ENCODE measurements around the gene OLFML2A. TPM values are rescaled to one million over a fixed set of nuclear protein-coding genes. Genes with fewer than 3 reads are reported as not detected.
A peak's percentile ranks its signal among the peaks of the same experiment; 100 is the strongest.

Gene OLFML2A
- total and polyA plus RNA-seq, 4 donors = 0.13 to 15.9 (median 3.7) TPM

DNA sequence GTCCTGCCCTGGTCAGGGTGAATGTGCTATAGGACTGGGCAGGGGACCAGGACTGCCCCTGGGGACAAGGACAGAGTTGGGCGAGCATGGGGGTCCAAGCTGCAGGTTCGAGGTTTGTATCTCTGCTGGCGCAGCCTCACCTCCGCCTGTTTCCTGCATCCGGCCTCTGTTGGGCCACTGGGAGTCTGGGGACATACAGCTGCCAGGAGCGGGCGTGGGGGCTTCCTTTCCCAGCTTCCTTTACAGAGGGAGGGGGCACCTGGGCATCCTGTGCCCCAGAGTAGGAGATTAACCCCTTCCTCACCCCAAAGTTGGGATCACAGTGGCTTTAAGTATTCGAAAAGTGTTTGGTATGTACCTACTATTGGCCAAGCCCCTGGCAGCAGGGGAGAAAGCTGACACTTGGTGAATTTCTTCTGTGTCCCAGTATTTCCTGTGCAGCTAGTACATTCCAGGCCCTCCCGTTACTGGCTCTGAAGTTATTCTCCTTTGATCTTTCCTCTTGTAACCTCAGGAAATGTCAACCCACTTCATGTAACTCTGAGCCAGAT is 19.0 kb downstream of the OLFML2A start:
- WGBS, 2 donors = 74 to 81% methylated on average over 7 to 9 of the region's 9 CpGs
- H3K36me3 ChIP-seq (ENCODE audit: control insufficient read depth in 1 of 2, insufficient read depth in 2 of 2, low read length in 1 of 2) = no peaks in the 10 kb centered on the region
- H3K9me3 ChIP-seq (ENCODE audit: control insufficient read depth, low read length) = no peaks in the 10 kb centered on the region
- ATAC-seq (ENCODE audit: low FRiP score) (no peak), DNase-seq (no peak)
- H3K27me3 ChIP-seq (ENCODE audit: control insufficient read depth in 1 of 2, insufficient read depth in 2 of 2, low read length in 1 of 2) = no peaks in the 10 kb centered on the region
- no peak overlapping the region for H3K27ac ChIP-seq (ENCODE audit: low read depth in 1 of 2, low read length in 2 of 2)
- intact Hi-C loops (cut with DNase I) = no loop called here
- no peaks in the 10 kb centered on the region for H3K4me1 ChIP-seq (ENCODE audit: control insufficient read depth in 1 of 2, insufficient read depth in 2 of 2, low read length in 2 of 2)
- no peak overlapping the region for H3K4me3 ChIP-seq (ENCODE audit: low read length in 2 of 2)

DNA sequence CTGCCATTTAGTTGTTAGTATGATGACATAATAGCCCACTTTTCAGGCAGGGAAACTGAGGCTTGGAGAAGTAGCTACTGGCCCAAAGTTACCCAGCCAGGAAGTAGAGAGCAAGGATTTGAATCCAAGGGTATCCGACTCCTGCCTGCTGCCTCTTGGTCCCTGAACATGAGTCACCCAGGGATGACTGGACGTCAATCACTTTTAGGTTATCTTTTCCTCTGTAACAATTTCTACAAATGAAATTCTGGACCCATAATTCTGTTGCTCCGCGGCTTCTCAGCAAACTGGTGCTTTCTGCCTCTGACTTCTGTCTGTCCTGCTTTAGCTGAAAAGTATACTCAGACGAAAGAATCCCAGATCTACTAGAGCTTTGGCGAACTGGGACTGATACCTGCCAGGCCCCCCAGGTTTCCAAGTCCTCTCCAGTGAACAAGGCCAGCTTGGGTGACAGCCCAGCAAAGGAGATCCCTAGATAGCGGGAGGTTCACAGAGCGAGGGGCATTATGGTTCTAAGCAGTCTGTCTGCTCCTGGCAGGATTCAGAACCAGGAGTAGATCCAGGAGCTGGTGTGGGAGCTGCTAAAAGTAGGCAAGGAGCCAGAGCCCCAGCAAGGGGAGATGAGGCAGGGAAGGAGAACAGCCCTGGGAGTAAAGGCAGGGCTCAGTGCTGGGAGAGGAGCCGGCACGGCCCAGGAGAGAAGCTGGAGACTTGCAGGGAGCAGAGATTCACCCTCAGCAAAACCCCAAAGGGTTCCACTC is 20.6 kb downstream of the OLFML2A start:
- no peaks in the 10 kb centered on the region for H3K27me3 ChIP-seq (ENCODE audit: control insufficient read depth in 1 of 2, insufficient read depth in 2 of 2, low read length in 1 of 2)
- 52 to 53% methylated on average over 10 of the region's 10 CpGs for WGBS, 2 donors
- DNase-seq = no peak
- intact Hi-C loops (cut with DNase I) = no loop called here
- no peaks in the 10 kb centered on the region for H3K36me3 ChIP-seq (ENCODE audit: control insufficient read depth in 1 of 2, insufficient read depth in 2 of 2, low read length in 1 of 2)
- no peaks in the 10 kb centered on the region for H3K9me3 ChIP-seq (ENCODE audit: control insufficient read depth, low read length)
- H3K4me3 ChIP-seq (ENCODE audit: low read length in 2 of 2) = no peak overlapping the region
- no peaks in the 10 kb centered on the region for H3K4me1 ChIP-seq (ENCODE audit: control insufficient read depth in 1 of 2, insufficient read depth in 2 of 2, low read length in 2 of 2)
- no peak for ATAC-seq (ENCODE audit: low FRiP score)
- H3K27ac ChIP-seq (ENCODE audit: low read depth in 1 of 2, low read length in 2 of 2) = no peak overlapping the region

DNA sequence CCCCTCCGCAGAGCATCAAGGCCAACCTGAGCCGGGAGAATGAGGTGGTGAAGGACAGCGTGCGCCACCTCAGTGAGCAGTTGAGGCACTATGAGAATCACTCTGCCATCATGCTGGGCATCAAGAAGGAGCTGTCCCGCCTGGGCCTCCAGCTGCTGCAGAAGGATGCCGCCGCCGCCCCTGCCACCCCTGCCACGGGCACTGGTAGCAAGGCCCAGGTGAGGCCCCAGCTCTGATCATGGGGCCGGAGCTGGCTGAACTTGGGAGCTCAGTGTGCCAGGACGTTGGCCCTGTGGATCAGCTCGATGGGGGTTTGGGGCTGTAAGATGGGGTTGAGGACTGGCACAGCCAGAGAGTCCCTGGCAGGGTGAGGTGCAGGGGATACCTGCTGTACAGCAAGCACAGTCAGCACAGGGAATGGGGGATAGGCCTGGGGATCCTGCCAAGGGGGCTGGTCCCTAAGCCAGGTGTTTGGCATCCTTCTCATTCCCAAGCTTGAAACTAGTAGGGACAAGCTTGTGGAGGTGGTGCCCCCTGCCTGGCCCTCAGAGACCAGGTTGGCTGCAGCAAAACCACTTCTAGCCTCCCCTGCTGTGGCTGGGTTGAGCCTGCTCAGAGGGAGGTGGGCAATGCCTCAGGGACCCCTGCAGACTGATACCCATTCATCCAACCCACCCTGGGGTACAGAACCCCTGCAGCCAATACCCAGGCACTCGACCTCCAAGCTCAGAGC is 22.5 kb downstream of the OLFML2A start:
- intact Hi-C loops (cut with DNase I) = no loop called here
- no peak for DNase-seq
- H3K4me1 ChIP-seq (ENCODE audit: control insufficient read depth in 1 of 2, insufficient read depth in 2 of 2, low read length in 2 of 2) = no peaks in the 10 kb centered on the region

DNA sequence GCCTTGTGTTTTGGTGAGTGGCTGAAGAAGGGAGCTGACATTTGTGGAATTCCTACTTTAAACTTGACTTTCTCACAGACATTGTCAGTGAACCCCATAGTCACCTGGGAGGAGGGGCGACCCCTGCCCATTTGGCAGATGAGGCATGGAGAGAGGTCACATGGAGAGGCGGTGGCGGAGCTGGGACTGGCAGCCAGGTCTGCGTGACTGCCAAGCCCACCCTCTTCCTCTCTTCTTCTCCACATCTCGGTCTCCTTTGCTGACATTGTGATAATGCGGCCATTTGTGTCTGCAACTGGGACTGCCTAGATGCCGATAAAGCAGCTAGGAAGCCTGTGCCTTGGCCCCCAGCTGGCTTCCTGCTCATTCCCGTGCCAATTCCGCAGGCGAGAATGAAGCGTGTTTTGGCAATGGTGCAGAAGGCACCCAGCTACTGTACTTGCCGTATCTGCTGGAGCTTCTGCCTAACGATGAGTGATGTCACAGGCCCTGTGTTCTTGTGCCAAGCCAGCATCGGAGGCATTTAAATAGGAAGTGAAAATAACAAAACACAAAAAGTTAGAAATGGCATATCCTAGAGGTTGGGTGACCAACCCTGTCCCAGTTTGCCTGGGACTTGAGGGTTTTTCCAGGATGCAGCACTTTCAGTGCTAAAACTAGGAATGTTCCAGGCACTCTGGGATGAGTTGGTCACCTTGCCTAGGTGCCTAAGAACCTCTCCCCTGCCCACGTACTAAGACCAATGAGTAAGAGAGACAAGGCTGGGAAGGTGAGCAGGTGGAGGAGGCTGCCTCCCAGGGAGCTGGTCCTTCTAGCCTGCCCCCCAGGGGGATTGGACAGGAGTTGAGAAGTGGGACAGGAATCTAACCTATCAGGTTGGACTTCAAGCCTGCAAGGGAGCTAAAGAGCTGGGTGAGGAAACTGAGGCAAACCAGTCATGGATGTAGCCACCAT is 23.6 kb downstream of the OLFML2A start:
- H3K4me1 ChIP-seq (ENCODE audit: control insufficient read depth in 1 of 2, insufficient read depth in 2 of 2, low read length in 2 of 2) = no peaks in the 10 kb centered on the region
- WGBS, 2 donors = 44 to 46% methylated on average over 15 of the region's 15 CpGs

More for the DNA sequence above, 22.5 kb downstream of the OLFML2A start:
- Histone ChIP-seq H3K9me3 (ENCODE audit: control insufficient read depth, low read length) (no peaks in the 10 kb centered on the region), H3K36me3 (ENCODE audit: control insufficient read depth in 1 of 2, insufficient read depth in 2 of 2, low read length in 1 of 2) (no peaks in the 10 kb centered on the region), H3K27ac (ENCODE audit: low read depth in 1 of 2, low read length in 2 of 2) (no peak overlapping the region), H3K27me3 (ENCODE audit: control insufficient read depth in 1 of 2, insufficient read depth in 2 of 2, low read length in 1 of 2) (no peaks in the 10 kb centered on the region), H3K4me3 (ENCODE audit: low read length in 2 of 2) (no peak overlapping the region)
- WGBS, 2 donors = 88% methylated on average over 13 of the region's 13 CpGs
- no peak for ATAC-seq (ENCODE audit: low FRiP score)

DNA sequence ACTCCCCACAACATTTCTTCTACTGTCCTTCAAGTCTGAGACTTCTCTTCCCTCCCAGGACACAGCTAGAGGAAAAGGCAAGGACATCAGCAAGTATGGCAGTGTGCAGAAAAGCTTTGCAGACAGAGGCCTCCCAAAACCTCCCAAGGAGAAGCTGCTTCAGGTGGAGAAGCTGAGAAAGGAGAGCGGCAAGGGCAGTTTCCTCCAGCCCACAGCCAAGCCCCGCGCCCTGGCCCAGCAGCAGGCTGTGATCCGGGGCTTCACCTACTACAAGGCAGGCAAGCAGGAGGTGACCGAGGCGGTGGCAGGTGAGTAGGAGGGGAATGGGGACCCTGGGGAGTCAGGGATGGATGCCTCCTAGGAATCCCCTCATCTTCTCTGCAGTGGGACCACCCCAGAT is 24.4 kb downstream of the OLFML2A start:
- Histone ChIP-seq H3K36me3 (ENCODE audit: control insufficient read depth in 1 of 2, insufficient read depth in 2 of 2, low read length in 1 of 2) (no peaks in the 10 kb centered on the region), H3K4me3 (ENCODE audit: low read length in 2 of 2) (no peak overlapping the region), H3K4me1 (ENCODE audit: control insufficient read depth in 1 of 2, insufficient read depth in 2 of 2, low read length in 2 of 2) (no peaks in the 10 kb centered on the region), H3K9me3 (ENCODE audit: control insufficient read depth, low read length) (no peaks in the 10 kb centered on the region), H3K27me3 (ENCODE audit: control insufficient read depth in 1 of 2, insufficient read depth in 2 of 2, low read length in 1 of 2) (no peaks in the 10 kb centered on the region), H3K27ac (ENCODE audit: low read depth in 1 of 2, low read length in 2 of 2) (no peak overlapping the region)
- ATAC-seq (ENCODE audit: low FRiP score) = no peak
- WGBS, 2 donors = 91 to 95% methylated on average over 6 of the region's 6 CpGs
- intact Hi-C loops (cut with DNase I) = no loop called here
- no peak for DNase-seq

More for the DNA sequence above, 23.6 kb downstream of the OLFML2A start:
- no peak overlapping the region for H3K4me3 ChIP-seq (ENCODE audit: low read length in 2 of 2)
- no peak overlapping the region for H3K27ac ChIP-seq (ENCODE audit: low read depth in 1 of 2, low read length in 2 of 2)
- no peak for ATAC-seq (ENCODE audit: low FRiP score)
- DNase-seq = peak in 1 of 2 donors; percentile 83
- H3K36me3 ChIP-seq (ENCODE audit: control insufficient read depth in 1 of 2, insufficient read depth in 2 of 2, low read length in 1 of 2) = no peaks in the 10 kb centered on the region
- intact Hi-C loops (cut with DNase I) = no loop called here
- no peaks in the 10 kb centered on the region for H3K9me3 ChIP-seq (ENCODE audit: control insufficient read depth, low read length)
- no peaks in the 10 kb centered on the region for H3K27me3 ChIP-seq (ENCODE audit: control insufficient read depth in 1 of 2, insufficient read depth in 2 of 2, low read length in 1 of 2)

DNA sequence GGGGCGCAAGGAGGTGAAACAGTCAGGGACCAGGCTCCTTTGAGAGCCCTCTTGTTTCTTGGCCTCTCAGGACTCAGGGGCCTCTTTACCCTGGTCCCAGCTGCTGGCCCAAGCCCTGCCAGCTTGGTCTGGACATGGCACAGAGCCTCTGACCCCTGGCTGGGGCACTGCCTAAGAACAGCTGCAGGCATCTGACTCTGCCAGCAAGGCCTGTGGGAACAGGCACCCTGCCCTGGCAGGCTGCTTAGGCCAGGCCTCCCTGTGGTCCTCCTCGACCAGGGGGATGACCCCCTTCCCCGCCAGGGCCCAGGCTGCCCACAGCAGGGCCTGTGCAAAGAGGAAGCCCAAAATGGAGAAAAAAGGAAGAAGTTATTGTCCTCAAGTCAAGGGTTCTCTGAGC is 25.5 kb downstream of the OLFML2A start:
- Histone ChIP-seq H3K4me1 (ENCODE audit: control insufficient read depth in 1 of 2, insufficient read depth in 2 of 2, low read length in 2 of 2) (no peaks in the 10 kb centered on the region), H3K27ac (ENCODE audit: low read depth in 1 of 2, low read length in 2 of 2) (no peak overlapping the region), H3K27me3 (ENCODE audit: control insufficient read depth in 1 of 2, insufficient read depth in 2 of 2, low read length in 1 of 2) (no peaks in the 10 kb centered on the region), H3K36me3 (ENCODE audit: control insufficient read depth in 1 of 2, insufficient read depth in 2 of 2, low read length in 1 of 2) (no peaks in the 10 kb centered on the region), H3K4me3 (ENCODE audit: low read length in 2 of 2) (no peak overlapping the region), H3K9me3 (ENCODE audit: control insufficient read depth, low read length) (no peaks in the 10 kb centered on the region)
- DNase-seq (no peak), ATAC-seq (ENCODE audit: low FRiP score) (no peak)
- 56 to 67% methylated on average over 3 of the region's 3 CpGs for WGBS, 2 donors
- intact Hi-C loops (cut with DNase I) = no loop called here

DNA sequence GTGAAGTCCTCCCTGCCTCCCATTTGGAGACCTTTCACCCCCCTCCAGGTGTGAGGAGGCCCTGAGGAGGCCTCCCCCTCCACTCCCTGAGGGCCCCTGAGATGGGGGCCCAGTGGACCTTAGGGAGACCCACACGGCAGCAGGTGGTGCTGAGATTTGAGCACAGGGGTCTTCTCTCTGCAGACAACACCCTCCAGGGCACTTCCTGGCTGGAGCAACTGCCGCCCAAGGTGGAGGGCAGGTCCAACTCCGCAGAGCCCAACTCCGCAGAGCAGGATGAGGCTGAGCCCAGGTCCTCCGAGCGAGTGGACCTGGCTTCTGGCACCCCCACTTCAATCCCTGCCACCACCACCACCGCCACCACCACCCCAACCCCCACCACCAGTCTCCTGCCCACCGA is 27.0 kb downstream of the OLFML2A start:
- 95 to 100% methylated on average over 8 of the region's 8 CpGs for WGBS, 2 donors
- no peak for ATAC-seq (ENCODE audit: low FRiP score)
- H3K27me3 ChIP-seq (ENCODE audit: control insufficient read depth in 1 of 2, insufficient read depth in 2 of 2, low read length in 1 of 2) = no peaks in the 10 kb centered on the region
- no peak for DNase-seq
- H3K4me3 ChIP-seq (ENCODE audit: low read length in 2 of 2) = no peak overlapping the region
- H3K36me3 ChIP-seq (ENCODE audit: control insufficient read depth in 1 of 2, insufficient read depth in 2 of 2, low read length in 1 of 2) = no peaks in the 10 kb centered on the region
- H3K9me3 ChIP-seq (ENCODE audit: control insufficient read depth, low read length) = no peaks in the 10 kb centered on the region
- no peak overlapping the region for H3K27ac ChIP-seq (ENCODE audit: low read depth in 1 of 2, low read length in 2 of 2)
- no peaks in the 10 kb centered on the region for H3K4me1 ChIP-seq (ENCODE audit: control insufficient read depth in 1 of 2, insufficient read depth in 2 of 2, low read length in 2 of 2)
- intact Hi-C loops (cut with DNase I) = no loop called here

DNA sequence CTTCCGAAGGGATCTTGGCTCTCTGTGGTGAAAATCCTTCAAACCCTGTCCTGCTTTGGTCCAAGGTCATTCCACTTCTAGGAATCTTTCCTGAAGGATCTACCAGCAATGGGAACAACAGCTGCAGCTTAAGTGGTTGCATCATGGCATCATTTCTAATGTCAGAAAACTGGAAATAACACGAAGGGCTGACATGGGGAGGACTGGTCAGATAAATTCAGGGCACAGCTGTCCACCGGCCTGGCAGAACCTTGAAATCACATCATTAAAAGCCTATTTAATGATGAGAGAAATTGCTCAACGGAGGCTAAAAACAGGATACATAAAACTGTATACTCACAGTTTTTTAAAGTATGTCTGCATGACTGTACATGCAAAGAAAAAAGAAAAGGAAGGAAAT is 28.3 kb downstream of the OLFML2A start:
- no peak overlapping the region for H3K27ac ChIP-seq (ENCODE audit: low read depth in 1 of 2, low read length in 2 of 2)
- H3K9me3 ChIP-seq (ENCODE audit: control insufficient read depth, low read length) = no peaks in the 10 kb centered on the region
- intact Hi-C loops (cut with DNase I) = no loop called here
- no peaks in the 10 kb centered on the region for H3K4me1 ChIP-seq (ENCODE audit: control insufficient read depth in 1 of 2, insufficient read depth in 2 of 2, low read length in 2 of 2)
- H3K36me3 ChIP-seq (ENCODE audit: control insufficient read depth in 1 of 2, insufficient read depth in 2 of 2, low read length in 1 of 2) = no peaks in the 10 kb centered on the region
- no peaks in the 10 kb centered on the region for H3K27me3 ChIP-seq (ENCODE audit: control insufficient read depth in 1 of 2, insufficient read depth in 2 of 2, low read length in 1 of 2)
- ATAC-seq (ENCODE audit: low FRiP score) (no peak), DNase-seq (no peak)
- no peak overlapping the region for H3K4me3 ChIP-seq (ENCODE audit: low read length in 2 of 2)
- 72 to 78% methylated on average over 4 of the region's 4 CpGs for WGBS, 2 donors
